Esophagus squamous epithelium (tissue), 5 donors: ENCODE data around the gene MICAL3. TPM values are rescaled to one million over a fixed set of nuclear protein-coding genes. Genes with fewer than 3 reads are reported as not detected.

Experiments
- DNase-seq: peaks from one replicate; lab custom pipeline; 2025; lab: John Stamatoyannopoulos, UW
- H3K27ac ChIP-seq, 4 donors: fragments of 200-600 bp; sonication (generic); one replicate each; pipeline ENCODE4 v1.5.1; 2016 to 2019; ENCODE audit warnings: mild to moderate bottlenecking in 1 of 4
- H3K27me3 ChIP-seq, 4 donors: fragments of 200-600 bp; sonication (generic); 1 replicate in 3 of 4; 2 replicates in 1 of 4; pipeline versions ENCODE4 v1.5.1 to v1.6.0; 2017 to 2021; ENCODE audit warnings: antibody characterized with exemption in 1 of 4
- H3K36me3 ChIP-seq, 3 donors: fragments of 200-600 bp; sonication (generic); one replicate each; pipeline ENCODE4 v1.5.1; 2016 to 2019
- H3K4me1 ChIP-seq, 3 donors: fragments of 200-600 bp; sonication (generic); one replicate each; pipeline ENCODE4 v1.5.1; 2017 to 2019
- H3K4me3 ChIP-seq, 4 donors: fragments of 200-600 bp; sonication (generic); 1 replicate in 3 of 4; 2 replicates in 1 of 4; pipeline ENCODE4 v1.5.1; 2016 to 2019; ENCODE audit warnings: mild to moderate bottlenecking in 2 of 4, moderate library complexity in 1 of 4
- H3K9me3 ChIP-seq, 3 donors: fragments of 200-600 bp; sonication (generic); one replicate each; pipeline ENCODE4 v1.5.1; 2016 to 2019
- POLR2A ChIP-seq, 4 donors: fragments of 450-650 bp; IDR thresholded peaks; one replicate each; pipeline ENCODE4 v1.6.1; 2017; ENCODE audit warnings: antibody characterized with exemption in 4 of 4, mild to moderate bottlenecking in 4 of 4, moderate library complexity in 3 of 4
- WGBS, 2 donors: methylation state at CpG; one replicate each; pipeline ENCODE4 v1.1.5; 2018; 5-methylcytosine and 5-hydroxymethylcytosine counted together
- intact Hi-C: fragments of 100-400 bp; cut with DNase I; formaldehyde crosslinking; loops from one replicate; pipeline ENCODE4 v1.15.0; 2022
- total RNA-seq, 4 donors: library from RNA; depleted of rRNA; stranded (reverse); fragments of >200 nt; gene quantifications; one replicate each; pipeline ENCODE4 v1.1.0, GENCODE V29; 2016
- TF ChIP-seq, protein P1 (sequence below), 6 experiments: fragments of 450-650 bp in 4 of 6; fragments of 200-600 bp in 2 of 6; sonication (generic) in 2 of 6; IDR thresholded peaks; one replicate each; pipeline ENCODE4 v1.5.1; 2016 to 2019; ENCODE audit warnings: antibody characterized with exemption in 6 of 6, mild to moderate bottlenecking in 4 of 6, moderate library complexity in 4 of 6
- donor health status: DM: yes; HTN: yes; CAD: no.

Gene MICAL3
- total RNA-seq, 4 donors from 2014 or later: 11.2 to 30.9 (median 15.9) TPM

DNA sequence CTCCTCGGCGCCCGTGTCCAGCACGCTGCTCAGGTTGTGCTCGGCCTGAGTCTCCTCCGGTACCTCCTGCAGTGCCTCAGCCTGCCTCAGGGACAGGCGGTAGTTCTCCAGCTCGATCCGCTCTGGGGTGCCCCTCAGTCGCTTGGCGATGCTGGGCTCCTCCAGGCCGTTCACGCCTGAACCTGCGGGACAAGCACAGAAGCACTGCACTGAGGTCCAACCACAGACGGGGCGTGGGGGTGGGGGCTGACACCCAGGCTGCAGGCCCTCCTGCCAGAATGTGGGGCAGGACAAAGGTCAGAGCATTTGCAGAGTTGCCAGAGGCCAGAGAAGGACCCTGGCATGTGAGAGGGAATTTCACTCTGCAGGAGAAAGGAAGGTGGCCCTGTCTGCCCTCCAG lies 182.5 kb downstream of the MICAL3 start:
- 58 to 82% methylated on average over 6 to 8 of the region's 16 CpGs for WGBS, 2 donors
- no peak for DNase-seq
- intact Hi-C loops: no loop called here
- no peaks in the 10 kb centered on the region for H3K27me3 ChIP-seq
- H3K36me3 ChIP-seq: peaks cover 0 to 48% (median 3%) of the 10 kb centered on the region in 3 donors
- H3K4me3 ChIP-seq: peak overlapping the region in 1 of 4 donors; percentile 45
- peak overlapping the region; percentile 10 to 57 (median 46) for H3K27ac ChIP-seq
- peaks cover 15 to 57% (median 45%) of the 10 kb centered on the region in 3 donors for H3K4me1 ChIP-seq
- TF ChIP-seq, protein P1, sequence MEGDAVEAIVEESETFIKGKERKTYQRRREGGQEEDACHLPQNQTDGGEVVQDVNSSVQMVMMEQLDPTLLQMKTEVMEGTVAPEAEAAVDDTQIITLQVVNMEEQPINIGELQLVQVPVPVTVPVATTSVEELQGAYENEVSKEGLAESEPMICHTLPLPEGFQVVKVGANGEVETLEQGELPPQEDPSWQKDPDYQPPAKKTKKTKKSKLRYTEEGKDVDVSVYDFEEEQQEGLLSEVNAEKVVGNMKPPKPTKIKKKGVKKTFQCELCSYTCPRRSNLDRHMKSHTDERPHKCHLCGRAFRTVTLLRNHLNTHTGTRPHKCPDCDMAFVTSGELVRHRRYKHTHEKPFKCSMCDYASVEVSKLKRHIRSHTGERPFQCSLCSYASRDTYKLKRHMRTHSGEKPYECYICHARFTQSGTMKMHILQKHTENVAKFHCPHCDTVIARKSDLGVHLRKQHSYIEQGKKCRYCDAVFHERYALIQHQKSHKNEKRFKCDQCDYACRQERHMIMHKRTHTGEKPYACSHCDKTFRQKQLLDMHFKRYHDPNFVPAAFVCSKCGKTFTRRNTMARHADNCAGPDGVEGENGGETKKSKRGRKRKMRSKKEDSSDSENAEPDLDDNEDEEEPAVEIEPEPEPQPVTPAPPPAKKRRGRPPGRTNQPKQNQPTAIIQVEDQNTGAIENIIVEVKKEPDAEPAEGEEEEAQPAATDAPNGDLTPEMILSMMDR (IDR thresholded peaks at IDR 0.05): no peak
- no peak for TF ChIP-seq POLR2A (IDR thresholded peaks at IDR 0.05)
- no peaks in the 10 kb centered on the region for H3K9me3 ChIP-seq

DNA sequence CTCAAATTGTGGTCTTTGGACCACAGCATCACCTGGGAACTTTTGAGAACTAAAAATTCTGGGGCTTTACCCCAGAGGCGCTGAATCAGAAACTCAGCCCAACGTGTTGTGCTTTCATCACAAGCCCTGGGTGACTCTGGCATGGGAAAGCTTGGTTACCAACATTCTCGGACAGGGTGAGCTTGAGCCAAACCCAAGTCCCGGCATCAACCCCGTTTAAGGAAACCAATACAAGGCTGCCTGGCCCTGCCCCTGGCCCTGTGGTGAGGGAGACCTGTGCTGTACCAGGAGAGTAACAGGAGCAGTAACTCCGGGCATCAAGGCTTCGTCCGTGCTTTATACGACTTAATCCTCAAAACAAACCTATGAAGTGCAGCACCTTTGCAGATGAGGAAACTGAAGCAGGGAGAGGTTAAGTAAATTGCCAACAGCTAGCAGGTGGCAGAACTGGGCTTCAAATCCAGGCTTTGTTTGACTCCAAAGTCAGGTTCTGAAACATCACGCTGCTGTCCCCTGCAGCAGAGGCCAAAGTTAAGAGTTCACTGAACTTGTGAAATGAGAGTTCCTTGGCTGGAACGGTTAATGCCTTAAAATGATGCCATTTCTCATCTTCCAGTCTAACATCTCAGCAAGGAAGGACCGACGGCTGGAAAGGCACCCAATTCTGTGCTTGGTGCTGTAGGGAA lies 186.0 kb downstream of the MICAL3 start:
- H3K27ac ChIP-seq: peak overlapping the region; percentile 58 to 74 (median 69)

DNA sequence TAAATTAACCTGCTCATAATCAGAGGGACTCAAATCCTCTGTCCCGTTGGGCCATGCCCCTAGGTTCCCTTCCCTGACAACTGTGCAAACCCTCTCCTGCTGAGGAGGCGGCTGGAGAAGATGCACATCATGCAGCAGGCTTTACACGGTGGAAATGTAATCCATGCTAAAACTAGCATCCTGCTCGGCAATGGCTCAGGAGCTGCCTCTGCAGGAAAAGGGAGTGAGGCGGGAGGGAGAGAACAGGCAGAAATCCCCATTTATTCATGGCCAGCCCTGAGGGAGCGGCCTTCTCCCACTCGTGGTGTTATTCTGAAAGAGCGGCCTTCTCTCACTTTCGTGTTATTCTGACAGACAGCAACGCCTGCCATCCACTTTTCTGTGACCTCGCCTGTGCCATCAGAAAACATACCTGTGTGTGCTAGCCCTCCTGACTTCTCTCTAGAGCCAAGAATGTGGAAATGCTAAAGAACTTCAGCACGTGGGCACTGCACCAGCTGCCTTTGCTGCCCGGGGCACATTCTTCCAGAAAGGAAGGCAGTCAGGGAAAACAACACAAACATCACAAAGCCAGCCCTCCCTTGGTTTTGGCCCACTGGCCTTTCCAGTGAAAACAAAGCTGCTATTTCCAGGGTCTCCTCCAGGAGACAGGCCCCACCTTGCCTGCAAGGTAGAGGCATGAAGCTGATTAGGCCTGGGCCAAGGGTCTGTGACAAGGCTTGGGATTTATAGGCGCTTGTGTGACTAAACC lies 187.2 kb downstream of the MICAL3 start:
- Histone ChIP-seq H3K27me3 (no peaks in the 10 kb centered on the region), H3K4me1 (peaks cover 0 to 51% (median 25%) of the 10 kb centered on the region in 3 donors), H3K27ac (peak overlapping the region; percentile 58 to 74 (median 69)), H3K9me3 (no peaks in the 10 kb centered on the region), H3K4me3 (no peak overlapping the region), H3K36me3 (peaks cover 0 to 71% (median 3%) of the 10 kb centered on the region in 3 donors)
- intact Hi-C loops: loop anchor here (10.0 kb wide), 3 partner anchors 58 to 188 kb away; partner anchors contain the start of gene MICAL3
- TF ChIP-seq, protein P1 (IDR thresholded peaks at IDR 0.05): no peak
- TF ChIP-seq POLR2A (IDR thresholded peaks at IDR 0.05): no peak
- WGBS, 2 donors: 37 to 50% methylated on average over 11 to 12 of the region's 14 CpGs
- DNase-seq: no peak

More for the DNA sequence above, 186.0 kb downstream of the MICAL3 start:
- Histone ChIP-seq H3K4me3 (no peak overlapping the region), H3K4me1 (peaks cover 0 to 40% (median 29%) of the 10 kb centered on the region in 3 donors), H3K9me3 (no peaks in the 10 kb centered on the region), H3K36me3 (peaks cover 0 to 71% (median 3%) of the 10 kb centered on the region in 3 donors), H3K27me3 (no peaks in the 10 kb centered on the region)
- 72 to 83% methylated on average over 10 to 12 of the region's 13 CpGs for WGBS, 2 donors
- intact Hi-C loops: loop anchor here (10.0 kb wide), 3 partner anchors 56 to 186 kb away; partner anchors contain the start of gene MICAL3
- TF ChIP-seq POLR2A (IDR thresholded peaks at IDR 0.05): no peak
- TF ChIP-seq, protein P1 (IDR thresholded peaks at IDR 0.05): no peak
- no peak for DNase-seq

DNA sequence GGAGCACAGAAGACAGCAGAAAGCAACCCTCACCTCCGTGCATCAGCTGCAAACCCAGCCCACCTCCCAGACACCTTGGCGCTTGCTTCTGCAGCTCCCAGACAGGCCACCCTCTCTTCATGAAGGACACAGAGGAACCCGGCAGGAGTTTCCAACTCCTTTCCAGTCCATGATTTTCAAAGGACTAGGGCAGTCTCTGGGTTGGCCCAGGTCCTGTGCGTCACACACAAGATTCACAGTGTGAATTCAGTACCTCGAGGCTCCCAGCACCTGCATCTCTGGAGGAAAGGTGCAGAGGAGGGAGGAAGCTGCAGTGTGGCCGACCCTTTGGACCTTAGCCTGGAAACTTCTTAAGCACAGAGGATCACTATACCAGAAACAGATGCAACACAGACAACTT lies 189.1 kb downstream of the MICAL3 start:
- Histone ChIP-seq H3K9me3 (no peaks in the 10 kb centered on the region), H3K4me1 (peaks cover 3 to 55% (median 33%) of the 10 kb centered on the region in 3 donors), H3K4me3 (no peak overlapping the region), H3K36me3 (peaks cover 0 to 55% (median 0%) of the 10 kb centered on the region in 3 donors), H3K27ac (peak overlapping the region in 1 of 4 donors; percentile 67), H3K27me3 (no peaks in the 10 kb centered on the region)
- intact Hi-C loops: loop anchor here (10.0 kb wide), 3 partner anchors 60 to 190 kb away; partner anchors contain the start of gene MICAL3
- no peak for DNase-seq
- TF ChIP-seq POLR2A (IDR thresholded peaks at IDR 0.05): no peak
- TF ChIP-seq, protein P1 (IDR thresholded peaks at IDR 0.05): no peak
- WGBS, 2 donors: 80 to 82% methylated on average over 3 to 5 of the region's 6 CpGs
